DND-41 (cell line): Measurements from ENCODE around the gene ZBTB32.

Experiments used
- EZH2 ChIP-seq: IDR thresholded peaks from 3 replicates; pipeline ENCODE4 v1.6.1; 2012; ENCODE audit warnings: borderline replicate concordance, low read depth, mild to moderate bottlenecking, moderate library complexity, low read length, inconsistent platforms; ENCODE audit not compliant: severe bottlenecking
- TF ChIP-seq, protein P1 (sequence below): IDR thresholded peaks from 2 replicates; pipeline ENCODE4 v1.5.1; 2012; ENCODE audit warnings: borderline replicate concordance, low read length, moderate library complexity, mild to moderate bottlenecking; ENCODE audit not compliant: poor library complexity, severe bottlenecking; ENCODE audit errors: extremely low read depth

- no peak for TF ChIP-seq EZH2
- TF ChIP-seq, protein P1, sequence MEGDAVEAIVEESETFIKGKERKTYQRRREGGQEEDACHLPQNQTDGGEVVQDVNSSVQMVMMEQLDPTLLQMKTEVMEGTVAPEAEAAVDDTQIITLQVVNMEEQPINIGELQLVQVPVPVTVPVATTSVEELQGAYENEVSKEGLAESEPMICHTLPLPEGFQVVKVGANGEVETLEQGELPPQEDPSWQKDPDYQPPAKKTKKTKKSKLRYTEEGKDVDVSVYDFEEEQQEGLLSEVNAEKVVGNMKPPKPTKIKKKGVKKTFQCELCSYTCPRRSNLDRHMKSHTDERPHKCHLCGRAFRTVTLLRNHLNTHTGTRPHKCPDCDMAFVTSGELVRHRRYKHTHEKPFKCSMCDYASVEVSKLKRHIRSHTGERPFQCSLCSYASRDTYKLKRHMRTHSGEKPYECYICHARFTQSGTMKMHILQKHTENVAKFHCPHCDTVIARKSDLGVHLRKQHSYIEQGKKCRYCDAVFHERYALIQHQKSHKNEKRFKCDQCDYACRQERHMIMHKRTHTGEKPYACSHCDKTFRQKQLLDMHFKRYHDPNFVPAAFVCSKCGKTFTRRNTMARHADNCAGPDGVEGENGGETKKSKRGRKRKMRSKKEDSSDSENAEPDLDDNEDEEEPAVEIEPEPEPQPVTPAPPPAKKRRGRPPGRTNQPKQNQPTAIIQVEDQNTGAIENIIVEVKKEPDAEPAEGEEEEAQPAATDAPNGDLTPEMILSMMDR = peak; percentile 43
These were observed 10.4 kb downstream of the ZBTB32 start for GRCh38 chr19:35714601-35715354.
